K562 (cell line): Measurements from ENCODE around the gene POLN. TPM values are rescaled to one million over a fixed set of nuclear protein-coding genes. Genes with fewer than 3 reads are reported as not detected.

Source experiments
- ATAC-seq: fragments of 200-7000 bp; cut with Tn5 transposase; 3 replicates; pipeline ENCODE4 v1.9.1; 2020; ENCODE audit warnings: moderate library complexity
- BruUV-seq: library from RNA; stranded (reverse); fragments of 400-500 nt; replicated peaks from 2 replicates; lab custom pipeline; 2021; lab: Mats Ljungman, UMichigan
- CTCF ChIA-PET: fragments of 300-600 bp; formaldehyde crosslinking; extraction: SDS; loops from one replicate; lab custom pipeline; 2021; ENCODE audit warnings: low intra/inter-chr PET ratio; lab: Yijun Ruan, JAX
- POLR2A ChIA-PET: fragments of 300-600, 350-650 bp; sonication (Branson Sonifier 250); formaldehyde crosslinking; extraction: SDS; loops from one replicate; lab custom pipeline; 2021; ENCODE audit warnings: antibody characterized with exemption, inconsistent platforms; lab: Yijun Ruan, JAX
- DNase-seq, 4 experiments: peaks; one replicate each; pipeline versions ENCODE4 v3.0.0 to v3.0.0-alpha.2; 2011 to 2018; ENCODE audit warnings: low spot score in 3 of 4, mixed read lengths in 3 of 4; ENCODE audit errors: extremely low read depth in 1 of 4
- FAIRE-seq: peaks from 2 replicates; lab custom pipeline; 2011; peaks lifted over from hg19 to GRCh38; lab: Jason Lieb, UNC
- H2AFZ ChIP-seq: 2 replicates; pipeline ENCODE4 v1.6.0; 2011; ENCODE audit warnings: low read depth, low read length, control low read depth, inconsistent platforms
- H3K27ac ChIP-seq: fragments of 200-600 bp; 3 replicates; pipeline ENCODE4 v1.8.0; 2011; ENCODE audit warnings: low read depth, mild to moderate bottlenecking, control low read depth, inconsistent platforms, low read length, moderate library complexity, mixed read lengths; ENCODE audit errors: extremely low read depth
- H3K27me3 ChIP-seq, 2 experiments: fragments of 300-600 bp in 1 of 2; 2 replicates in 1 of 2; 3 replicates in 1 of 2; pipeline versions ENCODE4 v1.6.0 to v1.8.0; 2011; ENCODE audit warnings: inconsistent platforms in 2 of 2, low read length in 2 of 2, mild to moderate bottlenecking in 1 of 2, mixed read lengths in 1 of 2, moderate library complexity in 1 of 2; ENCODE audit not compliant: control insufficient read depth in 2 of 2, insufficient read depth in 2 of 2
- H3K36me3 ChIP-seq: fragments of 300-600 bp; 3 replicates; pipeline ENCODE4 v1.8.0; 2011; ENCODE audit warnings: mild to moderate bottlenecking, low read length, inconsistent platforms; ENCODE audit not compliant: control insufficient read depth, insufficient read depth
- H3K4me1 ChIP-seq, 2 experiments: fragments of 200-600 bp in 1 of 2; replicated peaks in 1 of 2; 2 replicates in 1 of 2; 3 replicates in 1 of 2; pipeline versions ENCODE4 v1.5.1 to v1.8.0; 2011; ENCODE audit warnings: inconsistent platforms in 2 of 2, low read length in 2 of 2, mild to moderate bottlenecking in 1 of 2, mixed read lengths in 1 of 2, moderate library complexity in 1 of 2; ENCODE audit not compliant: control insufficient read depth in 2 of 2, insufficient read depth in 2 of 2
- H3K4me2 ChIP-seq: 2 replicates; pipeline ENCODE4 v1.6.1; 2011; ENCODE audit warnings: low read length, control low read depth, inconsistent platforms, mixed read lengths; ENCODE audit not compliant: insufficient read depth
- H3K4me3 ChIP-seq: fragments of 200-600 bp; sonication (generic), shearing (Covaris generic); 2 replicates; pipeline ENCODE4 v1.5.1; 2016; ENCODE audit warnings: control low read depth, inconsistent platforms
- H3K79me2 ChIP-seq: fragments of 200-600 bp; 3 replicates; pipeline ENCODE4 v1.8.0; 2011; ENCODE audit warnings: low read length, inconsistent platforms; ENCODE audit not compliant: control insufficient read depth, insufficient read depth
- H3K9ac ChIP-seq, 2 experiments: 2 replicates each; pipeline versions ENCODE4 v1.6.0 to v1.6.1; 2011; ENCODE audit warnings: low read depth in 2 of 2, low read length in 2 of 2, control low read depth in 1 of 2, inconsistent platforms in 1 of 2, mild to moderate bottlenecking in 1 of 2, mixed read lengths in 1 of 2; ENCODE audit not compliant: insufficient read depth in 1 of 2
- H3K9me1 ChIP-seq: one replicate; pipeline ENCODE4 v1.6.0; 2011; ENCODE audit warnings: inconsistent platforms, mild to moderate bottlenecking, low read length, moderate library complexity; ENCODE audit not compliant: control insufficient read depth, insufficient read depth
- H3K9me3 ChIP-seq: replicated peaks from 2 replicates; pipeline ENCODE4 v1.5.1; 2011; ENCODE audit warnings: low read depth, low read length, inconsistent platforms; ENCODE audit not compliant: control insufficient read depth, insufficient read depth
- H4K20me1 ChIP-seq: replicated peaks from 2 replicates; pipeline ENCODE4 v1.6.1; 2011; ENCODE audit warnings: low read length, inconsistent platforms, mixed read lengths; ENCODE audit not compliant: control insufficient read depth, insufficient read depth
- CAMTA2 ChIP-seq: fragments of 250-450 bp; sonication (Bioruptor Pico); conservative IDR thresholded peaks from 2 replicates; pipeline ENCODE4 v1.5.1; 2022
- ETV1 ChIP-seq: fragments of 450-650 bp; conservative IDR thresholded peaks from 2 replicates; pipeline ENCODE4 v1.6.1; 2016; ENCODE audit warnings: missing genetic modification characterization, control low read depth, low read depth, missing compliant biosample characterization
- GABPA ChIP-seq: fragments of 200-800 bp; sonication (Bioruptor generic); conservative IDR thresholded peaks from 2 replicates; pipeline ENCODE4 v1.6.1; 2016; ENCODE audit warnings: low read depth, missing genetic modification characterization, missing compliant biosample characterization
- HMG20A ChIP-seq: fragments of 450-650 bp; formaldehyde crosslinking; conservative IDR thresholded peaks from 2 replicates; pipeline ENCODE4 v1.4.0; 2020; ENCODE audit warnings: mild to moderate bottlenecking, mixed read lengths
- MAFK ChIP-seq: IDR thresholded peaks from 2 replicates; pipeline ENCODE4 v1.6.1; 2011; ENCODE audit warnings: low read length, improper control_type of control experiment
- MEF2A ChIP-seq: IDR thresholded peaks from 2 replicates; pipeline ENCODE4 v1.6.1; 2011; ENCODE audit warnings: low read depth, mild to moderate bottlenecking, low read length, moderate library complexity; ENCODE audit not compliant: control insufficient read depth
- NONO ChIP-seq, 2 experiments: fragments of 200-400 bp in 1 of 2; fragments of 450-650 bp in 1 of 2; formaldehyde crosslinking in 1 of 2; IDR thresholded peaks; 2 replicates each; pipeline ENCODE4 v1.6.1; 2017; ENCODE audit warnings: low read depth in 2 of 2, mild to moderate bottlenecking in 2 of 2, moderate library complexity in 2 of 2, low read length in 1 of 2
- PHB2 ChIP-seq: fragments of 450-650 bp; IDR thresholded peaks from 2 replicates; pipeline ENCODE4 v1.6.1; 2017; ENCODE audit warnings: low read depth
- PTBP1 ChIP-seq: fragments of 200-400 bp; formaldehyde crosslinking; IDR thresholded peaks from 2 replicates; pipeline ENCODE4 v1.6.1; 2017; ENCODE audit warnings: low read depth, low read length
- RBM14 ChIP-seq: fragments of 200-400 bp; formaldehyde crosslinking; IDR thresholded peaks from 2 replicates; pipeline ENCODE4 v1.6.1; 2018; ENCODE audit warnings: low read depth, mild to moderate bottlenecking, low read length, moderate library complexity, borderline replicate concordance; ENCODE audit not compliant: insufficient read depth
- TBL1XR1 ChIP-seq, 2 experiments: IDR thresholded peaks; 2 replicates each; pipeline ENCODE4 v1.6.1; 2012; ENCODE audit warnings: improper control_type of control experiment in 2 of 2, low read length in 2 of 2, mild to moderate bottlenecking in 1 of 2
- ZBTB1 ChIP-seq: sonication (generic); formaldehyde crosslinking; IDR thresholded peaks from 2 replicates; pipeline ENCODE4 v1.8.1; 2023; ENCODE audit warnings: missing genetic modification reagents, low read depth, mild to moderate bottlenecking, borderline replicate concordance
- ZNF133 ChIP-seq: fragments of 250-450 bp; sonication (Bioruptor Pico); IDR thresholded peaks from 2 replicates; pipeline ENCODE4 v1.4.0; 2020; ENCODE audit warnings: mild to moderate bottlenecking
- ZNF146 ChIP-seq: IDR thresholded peaks from one replicate; pipeline ENCODE4 v1.6.1; 2018; ENCODE audit warnings: missing compliant biosample characterization; ENCODE audit not compliant: unreplicated experiment
- ZNF174 ChIP-seq: fragments of 250-450 bp; sonication (Bioruptor Pico); IDR thresholded peaks from 2 replicates; pipeline ENCODE4 v1.4.0; 2020; ENCODE audit warnings: mild to moderate bottlenecking
- ZNF707 ChIP-seq: fragments of 250-450 bp; sonication (Bioruptor Pico); conservative IDR thresholded peaks from 2 replicates; pipeline ENCODE4 v1.8.0; 2022; ENCODE audit warnings: inconsistent platforms, mild to moderate bottlenecking, moderate library complexity
- WGBS: fragments of 100-300 bp; shearing (Covaris generic); methylation state at CpG from one replicate; pipeline ENCODE4 v1.1.6; 2016; ENCODE audit warnings: low coverage, mixed read lengths; ENCODE audit not compliant: insufficient coverage; ENCODE audit errors: missing lambda C conversion rate; 5-methylcytosine and 5-hydroxymethylcytosine counted together
- in situ Hi-C: fragments of 300-500 bp; cut with MboI; formaldehyde crosslinking; loops from 4 replicates; pipeline ENCODE4 v1.15.0; 2018; ENCODE audit warnings: inconsistent platforms, mixed read lengths
- intact Hi-C: fragments of 100-400 bp; cut with micrococcal nuclease; formaldehyde crosslinking; loops from 2 replicates; pipeline ENCODE4 v1.14.2; 2022
- polyA plus RNA-seq, 8 experiments: library from polyadenylated mRNA; depleted of rRNA in 4 of 8; stranded (reverse) in 5 of 8; unstranded in 3 of 8; fragments of >200 nt; fragmentation: Nextera tagmentation in 2 of 8; fragmentation: Illumina TruSeq in 1 of 8; extraction: Ambion mirVana in 2 of 8; extraction: Trizol in 1 of 8; gene quantifications; 2 replicates each; pipeline versions ENCODE4 v1.2.1 to v1.2.3, GENCODE V29; 2011 to 2014; ENCODE audit warnings: inconsistent platforms in 1 of 8, missing spikeins in 1 of 8
- total RNA-seq, 7 experiments: library from RNA; depleted of rRNA in 6 of 7; stranded (reverse); fragments of >200 nt in 6 of 7; fragmentation: Illumina TruSeq in 2 of 7; extraction: Trizol in 2 of 7; gene quantifications; 2 replicates each; pipeline versions ENCODE4 v1.2.1 to v1.2.3, GENCODE V29; 2011 to 2021; ENCODE audit warnings: low replicate concordance in 1 of 7

POLN gene
- total and polyA plus RNA-seq, 9 of the 15 experiments (the other 6 are each of a cell fraction or from before 2014, with no cell fraction given) = 0.08 to 0.91 (median 0.32) TPM

DNA sequence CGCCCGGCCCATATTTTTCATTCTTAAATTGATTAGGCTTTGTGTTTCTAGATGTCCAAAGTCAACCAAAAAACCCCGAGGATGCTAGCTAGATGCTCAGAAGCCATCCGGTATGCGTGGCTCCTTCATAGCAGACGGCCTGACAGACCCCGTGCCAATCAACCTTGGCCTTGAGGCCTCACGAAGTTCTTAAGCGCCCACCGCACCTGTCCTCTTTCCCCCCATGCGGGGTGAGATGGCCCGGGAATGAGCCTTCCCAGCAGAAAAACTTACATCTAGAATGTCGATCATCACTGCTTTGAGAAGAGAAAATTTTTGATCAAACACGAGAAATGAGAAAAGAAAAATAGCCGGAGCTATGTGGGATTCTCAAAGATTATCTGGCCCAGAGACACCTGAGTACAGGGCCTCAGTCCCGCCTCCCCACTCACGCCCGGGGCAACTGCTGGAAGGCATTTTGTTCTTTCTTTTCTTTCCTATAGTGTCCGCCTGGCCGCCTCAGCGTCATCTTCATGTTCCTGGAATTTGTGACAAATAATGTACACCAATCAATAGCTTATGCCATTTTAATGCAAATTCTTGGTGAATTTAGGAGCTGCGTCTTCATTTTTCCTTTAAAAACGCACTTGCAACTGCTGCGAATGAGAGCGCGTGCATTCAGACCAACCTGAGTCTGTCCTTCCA is 184.4 kb downstream of the POLN start:
- POLR2A ChIA-PET = interaction anchor here (1.0 to 1.3 kb wide), 2 partner anchors 9 to 51 kb away, joined by 3 read pairs; no protein-coding TSS in a partner anchor
- Histone ChIP-seq H3K9ac (no peak overlapping the region), H2AFZ (no peak overlapping the region), H3K9me1 (no peaks in the 10 kb centered on the region), H4K20me1 (no peaks in the 10 kb centered on the region), H3K4me3 (no peak overlapping the region), H3K27me3 (no peaks in the 10 kb centered on the region), H3K9me3 (no peaks in the 10 kb centered on the region), H3K4me2 (no peak overlapping the region), H3K27ac (no peak overlapping the region), H3K4me1 (peaks cover 0 to 38% of the 10 kb centered on the region in 2 experiments; a peak in 3 of 5 replicates), H3K36me3 (no peaks in the 10 kb centered on the region), H3K79me2 (no peaks in the 10 kb centered on the region)
- ATAC-seq (no peak), DNase-seq (no peak), FAIRE-seq (no peak)
- intact Hi-C loops = no loop called here
- BruUV-seq = no TSS peak
- CTCF ChIA-PET = no interaction called here
- in situ Hi-C loops = no loop called here
- WGBS = 59% methylated on average over 26 of the region's 26 CpGs
- no peak for TF ChIP-seq CAMTA2 (CRISPR knock-in tag)
- no peak for TF ChIP-seq ZNF707 (CRISPR knock-in tag)
- TF ChIP-seq MAFK = no peak
- no peak for TF ChIP-seq PTBP1
- TF ChIP-seq HMG20A = no peak
- no peak for TF ChIP-seq ZBTB1 (CRISPR knock-in tag)
- TF ChIP-seq RBM14 = no peak
- no peak for TF ChIP-seq MEF2A
- no peak for TF ChIP-seq PHB2
- TF ChIP-seq GABPA (tag) = no peak
- TF ChIP-seq NONO (IDR thresholded peaks at IDR 0.05; ENCODE audit: low read depth in 2 of 2, low read length in 1 of 2) = no peak
- TF ChIP-seq ZNF133 (CRISPR knock-in tag) = no peak
- TF ChIP-seq ETV1 = no peak
- no peak for TF ChIP-seq TBL1XR1 (IDR thresholded peaks at IDR 0.05; ENCODE audit: low read length in 2 of 2)
- no peak for TF ChIP-seq ZNF146 (CRISPR knock-in tag)
- no peak for TF ChIP-seq ZNF174
